Measurements from ENCODE around the gene BPIFB3.

- TF ChIP-seq CTCF (IDR thresholded peaks at IDR 0.05) (no peak), EP300 (IDR thresholded peaks at IDR 0.05) (no peak)
Observed at GRCh38 chr20:33092361-33092760, 38.7 kb downstream of the BPIFB3 start.
